ENCODE results near the gene S100A4. TPM values are rescaled to one million over a fixed set of nuclear protein-coding genes. Genes with fewer than 3 reads are reported as not detected.

S100A4 gene
- total and polyA plus RNA-seq, 2 experiments from 2014 or later, result 14.2 to 36.0 TPM

- H3K27me3 ChIP-seq (ENCODE audit: insufficient read depth), result no peaks in the 10 kb centered on the region
- Mint-ChIP-seq H3K27ac (no peak overlapping the region), H3K9me3 (peaks cover 18% of the 10 kb centered on the region; the same call in 2 of the 3 replicates), H3K4me3 (no peak overlapping the region), H3K27me3 (ENCODE audit: insufficient read depth, low read depth, poor library complexity) (peaks cover 4% of the 10 kb centered on the region), H3K4me1 (peaks cover 13% of the 10 kb centered on the region), H3K36me3 (ENCODE audit: low read depth) (no peaks in the 10 kb centered on the region; the same call in 1 of the 3 replicates)
- DNase-seq (ENCODE audit: low spot score), result no peak
- H4K20me1 ChIP-seq (replicated peaks; ENCODE audit: insufficient read depth), result no peaks in the 10 kb centered on the region
- H3K79me2 ChIP-seq (replicated peaks; ENCODE audit: insufficient read depth), result no peaks in the 10 kb centered on the region
- H3K4me1 ChIP-seq (ENCODE audit: insufficient read depth), result peaks cover 6% of the 10 kb centered on the region; the same call in 1 of the 2 replicates
- no peak overlapping the region for H3K4me3 ChIP-seq
- H3K36me3 ChIP-seq (ENCODE audit: insufficient read depth), result no peaks in the 10 kb centered on the region
- no peaks in the 10 kb centered on the region for H3F3A ChIP-seq (replicated peaks; ENCODE audit: low read depth)
- no peaks in the 10 kb centered on the region for H3K9me2 ChIP-seq (ENCODE audit: insufficient read depth)
- TF ChIP-seq EZH2 (IDR thresholded peaks at IDR 0.05; ENCODE audit: low read depth, unreplicated experiment) (no peak), ZNF331 (CRISPR knock-in tag; IDR thresholded peaks at IDR 0.05; ENCODE audit: low read depth) (no peak), ETS1 (IDR thresholded peaks at IDR 0.05) (no peak), POLR2AphosphoS5 (IDR thresholded peaks at IDR 0.05; ENCODE audit: low read depth) (no peak), REST (IDR thresholded peaks at IDR 0.05; ENCODE audit: unreplicated experiment) (no peak), CREB1 (CRISPR knock-in tag; IDR thresholded peaks at IDR 0.05; ENCODE audit: low read depth) (no peak), ZNF114 (CRISPR knock-in tag; IDR thresholded peaks at IDR 0.05) (no peak), CTCF (conservative IDR thresholded peaks at IDR 0.05; ENCODE audit: low read depth in 2 of 2) (no peak), NANOG (IDR thresholded peaks at IDR 0.05; ENCODE audit: borderline replicate concordance) (no peak), ZNF462 (CRISPR knock-in tag; IDR thresholded peaks at IDR 0.05) (no peak)
- H3K27ac ChIP-seq (ENCODE audit: low read depth), result no peak overlapping the region
- H3K4me2 ChIP-seq, result no peak overlapping the region
- no peak for ATAC-seq
- 0 out of 2 replicates have a peak overlapping the region, but pooled peaks have one; percentile 2 for H2AFZ ChIP-seq
Observed at GRCh38 chr1:153578936-153579335, 33.3 kb upstream of the S100A4 start.

All from GM23338 (cell line).